ENCODE results near the gene PTPRM. TPM values are rescaled to one million over a fixed set of nuclear protein-coding genes. Genes with fewer than 3 reads are reported as not detected.

PTPRM gene
- total and polyA plus RNA-seq, 4 donors = 9.2 to 23.0 (median 12.7) TPM

DNA sequence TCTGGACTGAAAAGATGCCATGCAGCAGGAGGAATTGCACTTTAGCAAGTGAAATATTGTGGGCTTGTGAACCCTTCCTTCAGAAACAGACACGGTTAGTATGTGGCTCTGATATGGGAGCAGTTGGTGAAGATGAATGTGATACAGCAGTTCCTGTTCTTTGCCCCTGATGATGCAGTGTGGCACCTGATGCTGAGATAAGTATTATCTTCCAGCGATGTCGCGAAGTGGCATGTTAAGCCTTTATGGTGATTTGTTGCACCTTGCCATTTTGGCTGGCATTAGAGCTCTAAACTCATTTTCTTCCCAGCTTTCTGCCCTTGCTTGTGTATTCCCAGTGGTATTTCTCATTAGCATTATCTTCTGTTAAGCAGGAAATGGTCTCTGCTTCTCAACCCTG, 600.6 kb downstream of the PTPRM start:
- no peaks in the 10 kb centered on the region for H3K9me3 ChIP-seq (ENCODE audit: control insufficient read depth in 4 of 4, low read length in 3 of 4)
- H3K27me3 ChIP-seq (ENCODE audit: control insufficient read depth in 4 of 4, insufficient read depth in 4 of 4, low read length in 3 of 4) = no peaks in the 10 kb centered on the region
- H3K27ac ChIP-seq (ENCODE audit: low read depth in 1 of 2, low read length in 2 of 2) = no peak overlapping the region
- H3K4me3 ChIP-seq (ENCODE audit: low read depth in 1 of 3, low read length in 3 of 3) = no peak overlapping the region
- no peaks in the 10 kb centered on the region for H3K4me1 ChIP-seq (ENCODE audit: control insufficient read depth in 4 of 4, insufficient read depth in 4 of 4, low read length in 3 of 4)
- H3K36me3 ChIP-seq (ENCODE audit: control insufficient read depth in 4 of 4, insufficient read depth in 3 of 4, low read depth in 1 of 4, low read length in 3 of 4) = no peaks in the 10 kb centered on the region
- H3K9ac ChIP-seq (ENCODE audit: low read depth in 1 of 2, low read length in 2 of 2) = no peak overlapping the region
- DNase-seq (ENCODE audit: low spot score) = no peak
- 89% methylated on average over 4 of the region's 4 CpGs for WGBS
- TF ChIP-seq HNF4G (IDR thresholded peaks at IDR 0.05) (no peak), RXRA (IDR thresholded peaks at IDR 0.05) (no peak), JUND (IDR thresholded peaks at IDR 0.05) (no peak), RAD21 (IDR thresholded peaks at IDR 0.05) (no peak), YY1 (IDR thresholded peaks at IDR 0.05) (no peak), EGR1 (IDR thresholded peaks at IDR 0.05; ENCODE audit: low read depth in 2 of 2) (no peak), GABPA (IDR thresholded peaks at IDR 0.05 in 1 of 2, conservative IDR thresholded peaks at IDR 0.05 in 1 of 2) (no peak), FOXA1 (IDR thresholded peaks at IDR 0.05) (no peak), HNF4A (conservative IDR thresholded peaks at IDR 0.05) (no peak), SP1 (IDR thresholded peaks at IDR 0.05) (no peak), FOXA2 (IDR thresholded peaks at IDR 0.05) (no peak), TAF1 (conservative IDR thresholded peaks at IDR 0.05) (no peak), NR2F2 (IDR thresholded peaks at IDR 0.05) (no peak)
- TF ChIP-seq, protein P1, sequence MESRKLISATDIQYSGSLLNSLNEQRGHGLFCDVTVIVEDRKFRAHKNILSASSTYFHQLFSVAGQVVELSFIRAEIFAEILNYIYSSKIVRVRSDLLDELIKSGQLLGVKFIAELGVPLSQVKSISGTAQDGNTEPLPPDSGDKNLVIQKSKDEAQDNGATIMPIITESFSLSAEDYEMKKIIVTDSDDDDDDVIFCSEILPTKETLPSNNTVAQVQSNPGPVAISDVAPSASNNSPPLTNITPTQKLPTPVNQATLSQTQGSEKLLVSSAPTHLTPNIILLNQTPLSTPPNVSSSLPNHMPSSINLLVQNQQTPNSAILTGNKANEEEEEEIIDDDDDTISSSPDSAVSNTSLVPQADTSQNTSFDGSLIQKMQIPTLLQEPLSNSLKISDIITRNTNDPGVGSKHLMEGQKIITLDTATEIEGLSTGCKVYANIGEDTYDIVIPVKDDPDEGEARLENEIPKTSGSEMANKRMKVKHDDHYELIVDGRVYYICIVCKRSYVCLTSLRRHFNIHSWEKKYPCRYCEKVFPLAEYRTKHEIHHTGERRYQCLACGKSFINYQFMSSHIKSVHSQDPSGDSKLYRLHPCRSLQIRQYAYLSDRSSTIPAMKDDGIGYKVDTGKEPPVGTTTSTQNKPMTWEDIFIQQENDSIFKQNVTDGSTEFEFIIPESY (IDR thresholded peaks at IDR 0.05) = no peak
- TF ChIP-seq, protein P2, sequence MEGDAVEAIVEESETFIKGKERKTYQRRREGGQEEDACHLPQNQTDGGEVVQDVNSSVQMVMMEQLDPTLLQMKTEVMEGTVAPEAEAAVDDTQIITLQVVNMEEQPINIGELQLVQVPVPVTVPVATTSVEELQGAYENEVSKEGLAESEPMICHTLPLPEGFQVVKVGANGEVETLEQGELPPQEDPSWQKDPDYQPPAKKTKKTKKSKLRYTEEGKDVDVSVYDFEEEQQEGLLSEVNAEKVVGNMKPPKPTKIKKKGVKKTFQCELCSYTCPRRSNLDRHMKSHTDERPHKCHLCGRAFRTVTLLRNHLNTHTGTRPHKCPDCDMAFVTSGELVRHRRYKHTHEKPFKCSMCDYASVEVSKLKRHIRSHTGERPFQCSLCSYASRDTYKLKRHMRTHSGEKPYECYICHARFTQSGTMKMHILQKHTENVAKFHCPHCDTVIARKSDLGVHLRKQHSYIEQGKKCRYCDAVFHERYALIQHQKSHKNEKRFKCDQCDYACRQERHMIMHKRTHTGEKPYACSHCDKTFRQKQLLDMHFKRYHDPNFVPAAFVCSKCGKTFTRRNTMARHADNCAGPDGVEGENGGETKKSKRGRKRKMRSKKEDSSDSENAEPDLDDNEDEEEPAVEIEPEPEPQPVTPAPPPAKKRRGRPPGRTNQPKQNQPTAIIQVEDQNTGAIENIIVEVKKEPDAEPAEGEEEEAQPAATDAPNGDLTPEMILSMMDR (IDR thresholded peaks at IDR 0.05; ENCODE audit: low read depth, low read length, missing input control) = no peak
- TF ChIP-seq, protein P3, sequence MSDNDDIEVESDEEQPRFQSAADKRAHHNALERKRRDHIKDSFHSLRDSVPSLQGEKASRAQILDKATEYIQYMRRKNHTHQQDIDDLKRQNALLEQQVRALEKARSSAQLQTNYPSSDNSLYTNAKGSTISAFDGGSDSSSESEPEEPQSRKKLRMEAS (IDR thresholded peaks at IDR 0.05) = no peak
- TF ChIP-seq, protein P4, sequence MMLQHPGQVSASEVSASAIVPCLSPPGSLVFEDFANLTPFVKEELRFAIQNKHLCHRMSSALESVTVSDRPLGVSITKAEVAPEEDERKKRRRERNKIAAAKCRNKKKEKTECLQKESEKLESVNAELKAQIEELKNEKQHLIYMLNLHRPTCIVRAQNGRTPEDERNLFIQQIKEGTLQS (IDR thresholded peaks at IDR 0.05) = no peak
- TF ChIP-seq, protein P5, sequence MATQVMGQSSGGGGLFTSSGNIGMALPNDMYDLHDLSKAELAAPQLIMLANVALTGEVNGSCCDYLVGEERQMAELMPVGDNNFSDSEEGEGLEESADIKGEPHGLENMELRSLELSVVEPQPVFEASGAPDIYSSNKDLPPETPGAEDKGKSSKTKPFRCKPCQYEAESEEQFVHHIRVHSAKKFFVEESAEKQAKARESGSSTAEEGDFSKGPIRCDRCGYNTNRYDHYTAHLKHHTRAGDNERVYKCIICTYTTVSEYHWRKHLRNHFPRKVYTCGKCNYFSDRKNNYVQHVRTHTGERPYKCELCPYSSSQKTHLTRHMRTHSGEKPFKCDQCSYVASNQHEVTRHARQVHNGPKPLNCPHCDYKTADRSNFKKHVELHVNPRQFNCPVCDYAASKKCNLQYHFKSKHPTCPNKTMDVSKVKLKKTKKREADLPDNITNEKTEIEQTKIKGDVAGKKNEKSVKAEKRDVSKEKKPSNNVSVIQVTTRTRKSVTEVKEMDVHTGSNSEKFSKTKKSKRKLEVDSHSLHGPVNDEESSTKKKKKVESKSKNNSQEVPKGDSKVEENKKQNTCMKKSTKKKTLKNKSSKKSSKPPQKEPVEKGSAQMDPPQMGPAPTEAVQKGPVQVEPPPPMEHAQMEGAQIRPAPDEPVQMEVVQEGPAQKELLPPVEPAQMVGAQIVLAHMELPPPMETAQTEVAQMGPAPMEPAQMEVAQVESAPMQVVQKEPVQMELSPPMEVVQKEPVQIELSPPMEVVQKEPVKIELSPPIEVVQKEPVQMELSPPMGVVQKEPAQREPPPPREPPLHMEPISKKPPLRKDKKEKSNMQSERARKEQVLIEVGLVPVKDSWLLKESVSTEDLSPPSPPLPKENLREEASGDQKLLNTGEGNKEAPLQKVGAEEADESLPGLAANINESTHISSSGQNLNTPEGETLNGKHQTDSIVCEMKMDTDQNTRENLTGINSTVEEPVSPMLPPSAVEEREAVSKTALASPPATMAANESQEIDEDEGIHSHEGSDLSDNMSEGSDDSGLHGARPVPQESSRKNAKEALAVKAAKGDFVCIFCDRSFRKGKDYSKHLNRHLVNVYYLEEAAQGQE (IDR thresholded peaks at IDR 0.05) = no peak
